Small intestine (tissue), 7 donors: ENCODE data around the gene SH3RF3. TPM values are rescaled to one million over a fixed set of nuclear protein-coding genes. Genes with fewer than 3 reads are reported as not detected.

Experiments used
- DNase-seq, 2 donors: peaks; one replicate each; pipeline versions ENCODE4 v3.0.0 to v3.0.0-alpha.2; 2013
- FAIRE-seq: peaks from 2 replicates; lab custom pipeline; 2012; peaks lifted over from hg19 to GRCh38; lab: Jason Lieb, UNC
- H3K27ac ChIP-seq, 3 donors: one replicate each; pipeline ENCODE4 v1.5.1; 2013; ENCODE audit warnings: low read length in 2 of 3, mild to moderate bottlenecking in 2 of 3, control low read depth in 1 of 3, inconsistent platforms in 1 of 3, low read depth in 1 of 3, moderate library complexity in 1 of 3
- H3K27me3 ChIP-seq, 3 donors: one replicate each; pipeline ENCODE4 v1.6.1; 2013; ENCODE audit warnings: low read length in 3 of 3, inconsistent platforms in 1 of 3; ENCODE audit not compliant: control insufficient read depth in 3 of 3, insufficient read depth in 3 of 3
- H3K36me3 ChIP-seq, 3 donors: one replicate each; pipeline ENCODE4 v1.6.1; 2013; ENCODE audit warnings: low read length in 3 of 3, inconsistent platforms in 1 of 3, low read depth in 1 of 3, mild to moderate bottlenecking in 1 of 3, moderate library complexity in 1 of 3; ENCODE audit not compliant: control insufficient read depth in 3 of 3, insufficient read depth in 2 of 3
- H3K4me1 ChIP-seq, 3 donors: one replicate each; pipeline ENCODE4 v1.6.1; 2013; ENCODE audit warnings: low read length in 2 of 3, inconsistent platforms in 1 of 3, low read depth in 1 of 3, mild to moderate bottlenecking in 1 of 3, moderate library complexity in 1 of 3; ENCODE audit not compliant: control insufficient read depth in 3 of 3, insufficient read depth in 2 of 3
- H3K4me3 ChIP-seq, 3 donors: one replicate each; pipeline ENCODE4 v1.5.1; 2013; ENCODE audit warnings: low read length in 3 of 3, control low read depth in 1 of 3, inconsistent platforms in 1 of 3, low read depth in 1 of 3, mild to moderate bottlenecking in 1 of 3, moderate library complexity in 1 of 3
- H3K9me3 ChIP-seq, 2 donors: one replicate each; pipeline ENCODE4 v1.6.1; 2013; ENCODE audit warnings: low read depth in 1 of 2, low read length in 1 of 2; ENCODE audit not compliant: control insufficient read depth in 2 of 2, insufficient read depth in 1 of 2
- WGBS, 3 donors: extraction: QIAGEN DNeasy Blood & Tissue Kit; methylation state at CpG; one replicate each; pipeline ENCODE4 v1.1.7; 2013; 5-methylcytosine and 5-hydroxymethylcytosine counted together
- polyA plus RNA-seq, 4 donors: library from polyadenylated mRNA; stranded (reverse) in 3 of 4; unstranded in 1 of 4; fragments of 200-250 nt in 3 of 4; fragments of 120-200 nt in 1 of 4; gene quantifications; one replicate each; pipeline versions ENCODE4 v1.2.1 to v1.2.3, GENCODE V29; 2013
- donor health status: healthy with polysubstance abuse.
- donor health status: control.
- donor health status: control.
- donor health status: Bipolar disorder and iron deficiency.
- donor health status: healthy.

The SH3RF3 gene
- polyA plus RNA-seq, 4 donors, result 0.22 to 3.9 (median 1.2) TPM

- Histone ChIP-seq H3K9me3 (peaks cover 0 to 5% of the 10 kb centered on the region in 2 donors), H3K36me3 (no peaks in the 10 kb centered on the region), H3K4me3 (no peak overlapping the region), H3K27me3 (no peaks in the 10 kb centered on the region), H3K27ac (no peak overlapping the region), H3K4me1 (no peaks in the 10 kb centered on the region)
- FAIRE-seq, result no peak
- 81 to 90% (median 86%) methylated on average over 8 of the region's 8 CpGs for WGBS, 3 donors
- no peak for DNase-seq
Observed at GRCh38 chr2:109293663-109294062, 164.7 kb downstream of the SH3RF3 start.

- WGBS, 3 donors, result 84 to 91% (median 86%) methylated on average over 4 of the region's 4 CpGs
- Histone ChIP-seq H3K9me3 (peaks cover 0 to 5% of the 10 kb centered on the region in 2 donors), H3K4me1 (no peaks in the 10 kb centered on the region), H3K36me3 (no peaks in the 10 kb centered on the region), H3K27me3 (no peaks in the 10 kb centered on the region), H3K4me3 (no peak overlapping the region), H3K27ac (no peak overlapping the region)
- FAIRE-seq (no peak), DNase-seq (no peak)
Observed at GRCh38 chr2:109294523-109294922, 165.5 kb downstream of the SH3RF3 start.

- WGBS, 3 donors, result 75 to 87% (median 86%) methylated on average over 11 of the region's 11 CpGs
- no peaks in the 10 kb centered on the region for H3K27me3 ChIP-seq
- no peaks in the 10 kb centered on the region for H3K36me3 ChIP-seq
- no peak overlapping the region for H3K27ac ChIP-seq
- H3K4me1 ChIP-seq, result no peaks in the 10 kb centered on the region
- DNase-seq, result no peak
- no peak for FAIRE-seq
- peaks cover 0 to 5% of the 10 kb centered on the region in 2 donors for H3K9me3 ChIP-seq
- H3K4me3 ChIP-seq, result no peak overlapping the region
Observed at GRCh38 chr2:109295070-109295780, 166.2 kb downstream of the SH3RF3 start.

- WGBS, 3 donors, result 28 to 70% (median 50%) methylated on average over 4 of the region's 4 CpGs
Observed at GRCh38 chr2:109295781-109296117, 166.7 kb downstream of the SH3RF3 start.

GRCh38 chr2:109297566-109298490 lies 168.8 kb downstream of the SH3RF3 start:
- H3K27ac ChIP-seq, result no peak overlapping the region
- H3K4me3 ChIP-seq, result no peak overlapping the region
- H3K4me1 ChIP-seq, result no peaks in the 10 kb centered on the region
- H3K9me3 ChIP-seq, result peaks cover 0 to 5% of the 10 kb centered on the region in 2 donors
- WGBS, 3 donors, result 71 to 90% (median 79%) methylated on average over 11 of the region's 11 CpGs
- FAIRE-seq, result no peak
- DNase-seq, result no peak
- H3K36me3 ChIP-seq, result no peaks in the 10 kb centered on the region
- no peaks in the 10 kb centered on the region for H3K27me3 ChIP-seq

More at GRCh38 chr2:109295781-109296117, 166.7 kb downstream of the SH3RF3 start:
- Histone ChIP-seq H3K9me3 (peaks cover 0 to 5% of the 10 kb centered on the region in 2 donors), H3K36me3 (no peaks in the 10 kb centered on the region), H3K27ac (no peak overlapping the region), H3K27me3 (no peaks in the 10 kb centered on the region), H3K4me3 (no peak overlapping the region), H3K4me1 (no peaks in the 10 kb centered on the region)
- no peak for FAIRE-seq
- no peak for DNase-seq

GRCh38 chr2:109298851-109299250 lies 169.8 kb downstream of the SH3RF3 start:
- H3K4me1 ChIP-seq, result no peaks in the 10 kb centered on the region
- no peak for FAIRE-seq
- no peak for DNase-seq
- H3K27me3 ChIP-seq, result no peaks in the 10 kb centered on the region
- no peak overlapping the region for H3K4me3 ChIP-seq
- H3K9me3 ChIP-seq, result peaks cover 0 to 5% of the 10 kb centered on the region in 2 donors
- H3K27ac ChIP-seq, result no peak overlapping the region
- WGBS, 3 donors, result 81 to 87% (median 84%) methylated on average over 6 of the region's 6 CpGs
- H3K36me3 ChIP-seq, result no peaks in the 10 kb centered on the region

GRCh38 chr2:109299536-109299935 lies 170.5 kb downstream of the SH3RF3 start:
- Histone ChIP-seq H3K36me3 (no peaks in the 10 kb centered on the region), H3K27me3 (no peaks in the 10 kb centered on the region), H3K27ac (no peak overlapping the region), H3K4me1 (no peaks in the 10 kb centered on the region), H3K9me3 (peaks cover 0 to 3% of the 10 kb centered on the region in 2 donors), H3K4me3 (no peak overlapping the region)
- no peak for FAIRE-seq
- WGBS, 3 donors, result 51 to 57% (median 57%) methylated on average over 5 of the region's 5 CpGs
- DNase-seq, result no peak

- Histone ChIP-seq H3K36me3 (no peaks in the 10 kb centered on the region), H3K27ac (no peak overlapping the region), H3K9me3 (no peaks in the 10 kb centered on the region), H3K4me3 (no peak overlapping the region), H3K27me3 (peaks cover 0 to 3% (median 0%) of the 10 kb centered on the region in 3 donors), H3K4me1 (no peaks in the 10 kb centered on the region)
- DNase-seq, result no peak
- WGBS, 3 donors, result 49 to 67% (median 58%) methylated on average over 3 of the region's 3 CpGs
- FAIRE-seq, result no peak
Observed at GRCh38 chr2:109300582-109300981, 171.6 kb downstream of the SH3RF3 start.
